ENCODE data around the gene SMG6.

DNA sequence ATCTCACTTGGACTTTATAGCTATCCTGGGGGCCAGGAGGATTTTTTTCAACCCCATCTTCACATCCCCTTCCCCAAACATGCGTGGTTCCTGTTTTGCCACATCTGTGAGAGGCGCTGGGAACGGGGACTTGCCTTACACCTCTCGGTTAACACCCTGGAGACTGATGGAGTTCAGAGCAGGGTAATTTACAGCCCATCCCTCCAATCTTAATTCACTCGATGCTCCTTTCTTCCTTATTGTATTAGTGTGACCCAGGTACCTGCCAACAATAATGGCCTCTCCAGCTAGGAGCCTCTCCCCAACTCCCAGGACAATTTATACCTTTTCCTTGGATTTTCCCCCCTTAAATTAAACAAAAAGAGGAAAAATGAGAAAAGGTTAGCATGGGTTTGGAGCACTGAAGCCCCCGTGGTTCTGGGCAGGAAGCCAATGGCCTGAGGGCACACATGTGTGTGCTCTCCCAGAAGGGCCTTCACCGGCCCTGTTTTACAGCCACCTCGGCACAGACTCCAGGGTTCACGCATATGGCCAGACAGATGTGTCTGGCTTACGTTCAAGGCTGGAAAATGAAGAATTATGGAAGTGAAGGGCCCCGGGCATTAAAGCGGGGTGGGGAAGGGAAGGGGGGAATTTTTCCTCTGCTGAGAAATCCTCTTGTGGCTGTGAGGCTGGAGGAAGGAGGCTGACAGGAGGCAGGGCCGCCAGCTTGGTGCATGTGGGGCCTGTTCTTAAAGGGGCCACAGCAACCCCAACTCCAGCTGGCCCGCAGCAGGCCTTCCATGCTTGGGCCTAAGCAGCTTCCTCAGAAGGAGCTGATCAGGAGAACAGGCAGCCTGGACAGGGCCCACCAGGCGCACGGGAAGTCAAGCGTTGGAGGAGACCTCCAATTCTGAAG lies 227.2 kb downstream of the SMG6 start:
- TF ChIP-seq, protein P1, sequence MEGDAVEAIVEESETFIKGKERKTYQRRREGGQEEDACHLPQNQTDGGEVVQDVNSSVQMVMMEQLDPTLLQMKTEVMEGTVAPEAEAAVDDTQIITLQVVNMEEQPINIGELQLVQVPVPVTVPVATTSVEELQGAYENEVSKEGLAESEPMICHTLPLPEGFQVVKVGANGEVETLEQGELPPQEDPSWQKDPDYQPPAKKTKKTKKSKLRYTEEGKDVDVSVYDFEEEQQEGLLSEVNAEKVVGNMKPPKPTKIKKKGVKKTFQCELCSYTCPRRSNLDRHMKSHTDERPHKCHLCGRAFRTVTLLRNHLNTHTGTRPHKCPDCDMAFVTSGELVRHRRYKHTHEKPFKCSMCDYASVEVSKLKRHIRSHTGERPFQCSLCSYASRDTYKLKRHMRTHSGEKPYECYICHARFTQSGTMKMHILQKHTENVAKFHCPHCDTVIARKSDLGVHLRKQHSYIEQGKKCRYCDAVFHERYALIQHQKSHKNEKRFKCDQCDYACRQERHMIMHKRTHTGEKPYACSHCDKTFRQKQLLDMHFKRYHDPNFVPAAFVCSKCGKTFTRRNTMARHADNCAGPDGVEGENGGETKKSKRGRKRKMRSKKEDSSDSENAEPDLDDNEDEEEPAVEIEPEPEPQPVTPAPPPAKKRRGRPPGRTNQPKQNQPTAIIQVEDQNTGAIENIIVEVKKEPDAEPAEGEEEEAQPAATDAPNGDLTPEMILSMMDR (tag by site-specific recombination; IDR thresholded peaks at IDR 0.05): no peak
- no peak for TF ChIP-seq TCF7L2 (IDR thresholded peaks at IDR 0.05; ENCODE audit: borderline replicate concordance, low read depth, low read length)
- TF ChIP-seq, protein P2, sequence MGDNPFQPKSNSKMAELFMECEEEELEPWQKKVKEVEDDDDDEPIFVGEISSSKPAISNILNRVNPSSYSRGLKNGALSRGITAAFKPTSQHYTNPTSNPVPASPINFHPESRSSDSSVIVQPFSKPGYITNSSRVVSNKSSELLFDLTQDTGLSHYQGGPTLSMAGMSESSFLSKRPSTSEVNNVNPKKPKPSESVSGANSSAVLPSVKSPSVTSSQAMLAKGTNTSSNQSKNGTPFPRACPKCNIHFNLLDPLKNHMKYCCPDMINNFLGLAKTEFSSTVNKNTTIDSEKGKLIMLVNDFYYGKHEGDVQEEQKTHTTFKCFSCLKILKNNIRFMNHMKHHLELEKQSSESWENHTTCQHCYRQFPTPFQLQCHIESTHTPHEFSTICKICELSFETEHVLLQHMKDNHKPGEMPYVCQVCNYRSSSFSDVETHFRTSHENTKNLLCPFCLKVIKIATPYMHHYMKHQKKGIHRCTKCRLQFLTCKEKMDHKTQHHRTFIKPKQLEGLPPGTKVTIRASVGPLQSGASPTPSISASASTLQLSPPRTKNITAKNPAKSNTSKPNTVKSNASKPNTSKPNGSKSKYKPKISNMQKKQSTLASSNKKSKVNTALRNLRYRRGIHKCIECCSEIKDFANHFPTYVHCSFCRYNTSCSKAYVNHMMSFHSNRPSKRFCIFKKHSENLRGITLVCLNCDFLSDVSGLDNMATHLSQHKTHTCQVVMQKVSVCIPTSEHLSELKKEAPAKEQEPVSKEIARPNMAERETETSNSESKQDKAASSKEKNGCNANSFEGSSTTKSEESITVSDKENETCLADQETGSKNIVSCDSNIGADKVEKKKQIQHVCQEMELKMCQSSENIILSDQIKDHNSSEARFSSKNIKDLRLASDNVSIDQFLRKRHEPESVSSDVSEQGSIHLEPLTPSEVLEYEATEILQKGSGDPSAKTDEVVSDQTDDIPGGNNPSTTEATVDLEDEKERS (tag by site-specific recombination; IDR thresholded peaks at IDR 0.05): no peak
- TF ChIP-seq, protein P3, sequence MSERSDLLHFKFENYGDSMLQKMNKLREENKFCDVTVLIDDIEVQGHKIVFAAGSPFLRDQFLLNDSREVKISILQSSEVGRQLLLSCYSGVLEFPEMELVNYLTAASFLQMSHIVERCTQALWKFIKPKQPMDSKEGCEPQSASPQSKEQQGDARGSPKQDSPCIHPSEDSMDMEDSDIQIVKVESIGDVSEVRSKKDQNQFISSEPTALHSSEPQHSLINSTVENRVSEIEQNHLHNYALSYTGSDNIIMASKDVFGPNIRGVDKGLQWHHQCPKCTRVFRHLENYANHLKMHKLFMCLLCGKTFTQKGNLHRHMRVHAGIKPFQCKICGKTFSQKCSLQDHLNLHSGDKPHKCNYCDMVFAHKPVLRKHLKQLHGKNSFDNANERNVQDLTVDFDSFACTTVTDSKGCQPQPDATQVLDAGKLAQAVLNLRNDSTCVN (tag by site-specific recombination; optimal IDR thresholded peaks at IDR 0.05): no peak
- TF ChIP-seq, protein P4, sequence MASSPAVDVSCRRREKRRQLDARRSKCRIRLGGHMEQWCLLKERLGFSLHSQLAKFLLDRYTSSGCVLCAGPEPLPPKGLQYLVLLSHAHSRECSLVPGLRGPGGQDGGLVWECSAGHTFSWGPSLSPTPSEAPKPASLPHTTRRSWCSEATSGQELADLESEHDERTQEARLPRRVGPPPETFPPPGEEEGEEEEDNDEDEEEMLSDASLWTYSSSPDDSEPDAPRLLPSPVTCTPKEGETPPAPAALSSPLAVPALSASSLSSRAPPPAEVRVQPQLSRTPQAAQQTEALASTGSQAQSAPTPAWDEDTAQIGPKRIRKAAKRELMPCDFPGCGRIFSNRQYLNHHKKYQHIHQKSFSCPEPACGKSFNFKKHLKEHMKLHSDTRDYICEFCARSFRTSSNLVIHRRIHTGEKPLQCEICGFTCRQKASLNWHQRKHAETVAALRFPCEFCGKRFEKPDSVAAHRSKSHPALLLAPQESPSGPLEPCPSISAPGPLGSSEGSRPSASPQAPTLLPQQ (tag by site-specific recombination; IDR thresholded peaks at IDR 0.05): peak; percentile 93
- TF ChIP-seq RBAK (tag by site-specific recombination; IDR thresholded peaks at IDR 0.05): no peak
- no peak for TF ChIP-seq ZNF76 (tag by site-specific recombination; IDR thresholded peaks at IDR 0.05; ENCODE audit: borderline replicate concordance, low read depth)
- TF ChIP-seq KLF16 (tag by site-specific recombination; IDR thresholded peaks at IDR 0.05): no peak
